Midbrain (tissue), 1 donor: ENCODE data around the gene NTNG1.

Source experiments
- DNase-seq: peaks from one replicate; lab custom pipeline; 2025; lab: John Stamatoyannopoulos, UW

The NTNG1 gene

GRCh38 chr1:107262467-107263286, 121.8 kb downstream of the NTNG1 start:
- DNase-seq = no peak

DNA sequence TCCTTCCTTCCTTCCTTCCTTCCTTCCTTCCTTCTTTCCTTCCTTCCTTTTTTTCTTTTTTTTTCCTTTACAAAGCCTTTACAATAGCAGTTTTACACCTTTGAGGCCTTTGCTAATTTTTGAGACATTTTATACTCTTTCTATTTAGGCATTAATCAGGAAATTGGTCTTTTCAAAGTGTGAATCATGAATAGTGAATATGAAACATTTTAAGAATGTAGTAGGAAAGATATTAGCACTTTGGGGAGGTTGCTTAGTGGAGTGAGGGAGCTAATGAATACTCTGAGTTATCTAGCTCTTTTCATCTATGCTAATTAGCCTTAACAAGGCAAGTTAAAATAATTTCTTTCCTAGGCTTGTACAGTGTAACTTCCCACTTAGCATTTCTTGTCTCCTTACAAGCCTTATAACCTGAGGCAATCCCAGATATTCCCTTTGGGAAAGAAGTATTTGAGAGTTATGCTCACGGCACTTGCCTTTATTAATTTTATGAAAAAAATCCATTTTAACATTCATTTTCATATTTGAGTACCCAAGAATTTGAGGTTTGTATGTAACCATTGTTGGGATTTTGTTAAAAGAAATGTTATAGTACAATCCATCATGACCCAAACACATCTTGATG, 122.6 kb downstream of the NTNG1 start:
- no peak for DNase-seq

- DNase-seq = no peak
Measured at GRCh38 chr1:107264007-107264406, 123.2 kb downstream of the NTNG1 start.

GRCh38 chr1:107264561-107264960, 123.7 kb downstream of the NTNG1 start:
- no peak for DNase-seq

- DNase-seq = no peak
Measured at GRCh38 chr1:107267489-107267888, 126.7 kb downstream of the NTNG1 start.

GRCh38 chr1:107272321-107272720, 131.5 kb downstream of the NTNG1 start:
- DNase-seq = no peak

DNA sequence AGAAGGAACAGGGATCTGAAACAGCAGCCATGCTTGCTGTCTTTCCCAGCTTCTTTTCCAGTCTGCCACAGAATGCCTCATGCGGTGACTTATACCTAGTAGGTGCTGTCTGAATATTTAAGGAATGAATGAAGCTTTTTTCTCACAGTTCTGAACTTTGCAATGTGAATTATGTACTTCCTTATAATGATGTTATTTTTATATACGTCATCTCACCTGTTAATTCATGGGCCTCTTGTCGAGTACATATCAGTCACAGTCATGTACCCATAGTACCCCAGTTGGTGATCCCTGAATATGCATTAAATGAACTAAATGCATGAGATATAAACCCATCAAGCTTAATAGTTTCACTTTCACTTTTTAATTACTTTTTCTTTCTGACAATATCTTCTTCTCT, 132.7 kb downstream of the NTNG1 start:
- DNase-seq = no peak

- no peak for DNase-seq
Measured at GRCh38 chr1:107274227-107274626, 133.4 kb downstream of the NTNG1 start.

DNA sequence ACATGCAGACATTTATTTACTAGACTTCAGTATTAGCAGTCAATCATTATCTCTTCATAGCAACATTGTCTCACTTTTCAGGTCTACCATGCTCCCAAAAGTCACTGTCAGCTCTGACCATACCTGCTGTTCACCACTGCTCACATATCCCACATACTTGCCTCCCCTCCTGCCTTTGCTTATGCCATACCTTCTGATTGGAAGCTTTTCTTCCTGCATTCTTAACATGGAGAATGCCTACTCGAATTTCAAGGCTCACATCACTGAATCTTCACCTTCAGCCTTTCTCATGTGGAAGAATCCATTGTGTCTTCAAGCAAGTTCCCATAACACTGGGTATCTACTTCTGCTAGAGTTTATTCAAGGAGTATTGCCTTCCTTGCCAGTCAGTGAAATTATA, 135.4 kb downstream of the NTNG1 start:
- DNase-seq = no peak

GRCh38 chr1:107277022-107277421, 136.2 kb downstream of the NTNG1 start:
- DNase-seq = peak; percentile 42

- DNase-seq = no peak
Measured at GRCh38 chr1:107286125-107286524, 145.3 kb downstream of the NTNG1 start.

- DNase-seq = no peak
Measured at GRCh38 chr1:107291987-107292386, 151.1 kb downstream of the NTNG1 start.

- DNase-seq = no peak
Measured at GRCh38 chr1:107293901-107294613, 153.2 kb downstream of the NTNG1 start.

GRCh38 chr1:107294686-107295085, 153.8 kb downstream of the NTNG1 start:
- no peak for DNase-seq

GRCh38 chr1:107297681-107298080, 156.8 kb downstream of the NTNG1 start:
- no peak for DNase-seq

- DNase-seq = no peak
Measured at GRCh38 chr1:107298526-107298925, 157.7 kb downstream of the NTNG1 start.

GRCh38 chr1:107299521-107299920, 158.7 kb downstream of the NTNG1 start:
- DNase-seq = no peak

- DNase-seq = no peak
Measured at GRCh38 chr1:107309962-107310361, 169.1 kb downstream of the NTNG1 start.

- no peak for DNase-seq
Measured at GRCh38 chr1:107315652-107316051, 174.8 kb downstream of the NTNG1 start.

DNA sequence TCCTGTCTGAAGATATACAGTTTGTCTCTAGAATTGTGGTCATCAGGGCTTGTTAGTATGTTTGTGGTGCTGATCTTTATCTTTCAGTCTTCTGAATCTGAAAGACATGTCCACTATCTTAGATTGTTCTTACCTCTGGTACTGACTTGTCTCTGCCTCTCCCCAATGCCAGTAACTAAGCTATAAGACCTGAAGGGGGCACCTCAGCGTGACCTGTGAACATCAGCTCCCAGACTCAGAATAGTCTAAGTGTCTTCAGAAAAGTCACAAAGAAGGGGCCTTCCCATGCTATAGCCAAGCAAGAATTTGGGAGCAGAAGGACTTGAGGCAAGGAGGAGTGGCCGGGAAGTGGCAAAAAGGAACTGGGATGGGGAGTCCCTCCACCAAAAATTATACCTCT, 178.1 kb downstream of the NTNG1 start:
- no peak for DNase-seq

GRCh38 chr1:107323784-107324183, 182.9 kb downstream of the NTNG1 start:
- no peak for DNase-seq

GRCh38 chr1:107326824-107327445, 186.1 kb downstream of the NTNG1 start:
- no peak for DNase-seq

DNA sequence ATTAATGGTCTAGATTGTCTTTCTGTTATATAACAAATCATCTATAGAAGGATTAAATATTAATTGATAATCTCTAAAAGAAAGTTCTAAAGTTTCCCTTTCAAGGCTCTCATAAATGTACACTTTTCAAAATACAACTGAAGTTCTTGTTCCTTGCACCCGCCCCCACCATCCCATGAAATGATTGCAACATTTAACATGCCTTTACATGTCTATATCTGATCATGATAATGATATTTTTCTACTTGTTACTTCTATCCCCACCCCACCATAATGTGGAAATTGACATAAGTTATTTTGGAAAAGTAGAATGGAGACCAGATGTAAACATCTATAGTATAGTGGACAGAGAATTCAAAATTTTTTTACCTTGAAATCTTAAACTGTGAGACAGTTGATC, 186.6 kb downstream of the NTNG1 start:
- no peak for DNase-seq
